Measurements from ENCODE around the gene PTK6.

PTK6 gene

DNA sequence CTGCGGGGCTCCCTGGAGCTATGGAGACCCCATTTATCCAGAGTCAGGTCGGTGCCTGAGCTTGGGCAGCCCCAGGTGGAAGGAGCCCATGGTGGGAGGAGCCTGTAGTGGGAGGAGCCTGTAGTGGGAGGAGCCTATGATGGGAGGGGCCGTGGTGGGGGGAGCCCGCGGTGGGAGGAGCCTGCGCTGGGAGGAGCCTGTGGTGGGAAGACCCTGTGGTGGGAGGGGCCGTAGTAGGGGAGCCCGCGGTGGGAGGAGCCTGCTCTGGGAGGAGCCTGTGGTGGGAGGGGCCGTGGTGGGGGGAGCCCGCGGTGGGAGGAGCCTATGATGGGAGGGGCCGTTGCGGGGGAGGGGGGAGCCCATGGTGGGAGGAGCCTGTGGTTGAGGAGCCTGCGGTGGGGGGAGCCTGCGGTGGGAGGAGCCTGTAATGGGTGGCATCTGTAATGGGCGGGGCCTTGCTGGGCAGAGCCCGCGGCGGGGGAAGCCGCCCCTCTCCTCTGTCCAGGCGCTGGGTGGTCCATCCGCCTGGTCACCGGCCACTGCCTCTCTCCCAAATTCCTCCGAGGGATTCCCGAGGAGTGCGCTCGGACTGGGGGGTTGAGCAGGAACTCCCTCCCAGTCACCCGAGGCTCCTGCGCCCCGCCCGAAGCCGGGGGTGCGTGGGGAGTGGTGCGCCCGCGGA, 16.2 kb upstream of the PTK6 start (continued):
- TF ChIP-seq, protein P1, sequence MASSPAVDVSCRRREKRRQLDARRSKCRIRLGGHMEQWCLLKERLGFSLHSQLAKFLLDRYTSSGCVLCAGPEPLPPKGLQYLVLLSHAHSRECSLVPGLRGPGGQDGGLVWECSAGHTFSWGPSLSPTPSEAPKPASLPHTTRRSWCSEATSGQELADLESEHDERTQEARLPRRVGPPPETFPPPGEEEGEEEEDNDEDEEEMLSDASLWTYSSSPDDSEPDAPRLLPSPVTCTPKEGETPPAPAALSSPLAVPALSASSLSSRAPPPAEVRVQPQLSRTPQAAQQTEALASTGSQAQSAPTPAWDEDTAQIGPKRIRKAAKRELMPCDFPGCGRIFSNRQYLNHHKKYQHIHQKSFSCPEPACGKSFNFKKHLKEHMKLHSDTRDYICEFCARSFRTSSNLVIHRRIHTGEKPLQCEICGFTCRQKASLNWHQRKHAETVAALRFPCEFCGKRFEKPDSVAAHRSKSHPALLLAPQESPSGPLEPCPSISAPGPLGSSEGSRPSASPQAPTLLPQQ (tag by site-specific recombination; IDR thresholded peaks at IDR 0.05), result no peak
- TF ChIP-seq ZNF302 (tag by site-specific recombination; IDR thresholded peaks at IDR 0.05; ENCODE audit: low read depth) (no peak), ZNF629 (tag by site-specific recombination; IDR thresholded peaks at IDR 0.05) (no peak), ZNF274 (IDR thresholded peaks at IDR 0.05; ENCODE audit: low read length) (no peak), ZNF274 (tag by site-specific recombination; IDR thresholded peaks at IDR 0.05; ENCODE audit: borderline replicate concordance) (no peak), ZNF660 (tag by site-specific recombination; IDR thresholded peaks at IDR 0.05) (no peak), YY1 (tag by site-specific recombination; IDR thresholded peaks at IDR 0.05) (no peak), KLF9 (tag by site-specific recombination; IDR thresholded peaks at IDR 0.05; ENCODE audit: low read depth) (peak; percentile 44; the same call in 1 of the 2 replicates), ZNF830 (tag by site-specific recombination; IDR thresholded peaks at IDR 0.05; ENCODE audit: low read depth) (no peak), ZNF211 (tag by site-specific recombination; IDR thresholded peaks at IDR 0.05; ENCODE audit: low read depth) (no peak), SP2 (tag by site-specific recombination; IDR thresholded peaks at IDR 0.05) (peak; percentile 65), ZNF239 (tag by site-specific recombination; IDR thresholded peaks at IDR 0.05) (no peak), HOXD13 (CRISPR knock-in tag; IDR thresholded peaks at IDR 0.05; ENCODE audit: borderline replicate concordance) (no peak), ZNF140 (tag by site-specific recombination; IDR thresholded peaks at IDR 0.05) (no peak), KLF1 (tag by site-specific recombination; IDR thresholded peaks at IDR 0.05) (peak; percentile 36), ZEB2 (tag by site-specific recombination; IDR thresholded peaks at IDR 0.05) (0 out of 2 replicates have a peak, but pooled peaks have one; percentile 3), GLI4 (tag by site-specific recombination; IDR thresholded peaks at IDR 0.05) (no peak), ZNF169 (tag by site-specific recombination; IDR thresholded peaks at IDR 0.05) (no peak), ZNF341 (tag by site-specific recombination; IDR thresholded peaks at IDR 0.05; ENCODE audit: low read depth) (peak; percentile 43; the same call in 1 of the 2 replicates), ZNF561 (tag by site-specific recombination; IDR thresholded peaks at IDR 0.05; ENCODE audit: borderline replicate concordance) (no peak), YY2 (tag by site-specific recombination; IDR thresholded peaks at IDR 0.05) (no peak), ZNF585B (tag by site-specific recombination; IDR thresholded peaks at IDR 0.05) (no peak), ZNF24 (tag by site-specific recombination; IDR thresholded peaks at IDR 0.05) (no peak), ZBTB8A (tag by site-specific recombination; IDR thresholded peaks at IDR 0.05) (no peak), ZNF677 (tag by site-specific recombination; IDR thresholded peaks at IDR 0.05) (no peak)
- TF ChIP-seq, protein P2, sequence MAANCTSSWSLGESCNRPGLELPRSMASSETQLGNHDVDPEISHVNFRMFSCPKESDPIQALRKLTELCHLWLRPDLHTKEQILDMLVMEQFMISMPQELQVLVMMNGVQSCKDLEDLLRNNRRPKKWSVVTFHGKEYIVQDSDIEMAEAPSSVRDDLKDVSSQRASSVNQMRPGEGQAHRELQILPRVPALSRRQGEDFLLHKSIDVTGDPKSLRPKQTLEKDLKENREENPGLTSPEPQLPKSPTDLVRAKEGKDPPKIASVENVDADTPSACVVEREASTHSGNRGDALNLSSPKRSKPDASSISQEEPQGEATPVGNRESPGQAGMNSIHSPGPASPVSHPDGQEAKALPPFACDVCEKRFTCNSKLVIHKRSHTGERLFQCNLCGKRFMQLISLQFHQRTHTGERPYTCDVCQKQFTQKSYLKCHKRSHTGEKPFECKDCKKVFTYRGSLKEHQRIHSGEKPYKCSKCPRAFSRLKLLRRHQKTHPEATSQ (tag by site-specific recombination; IDR thresholded peaks at IDR 0.05), result no peak
- TF ChIP-seq, protein P3, sequence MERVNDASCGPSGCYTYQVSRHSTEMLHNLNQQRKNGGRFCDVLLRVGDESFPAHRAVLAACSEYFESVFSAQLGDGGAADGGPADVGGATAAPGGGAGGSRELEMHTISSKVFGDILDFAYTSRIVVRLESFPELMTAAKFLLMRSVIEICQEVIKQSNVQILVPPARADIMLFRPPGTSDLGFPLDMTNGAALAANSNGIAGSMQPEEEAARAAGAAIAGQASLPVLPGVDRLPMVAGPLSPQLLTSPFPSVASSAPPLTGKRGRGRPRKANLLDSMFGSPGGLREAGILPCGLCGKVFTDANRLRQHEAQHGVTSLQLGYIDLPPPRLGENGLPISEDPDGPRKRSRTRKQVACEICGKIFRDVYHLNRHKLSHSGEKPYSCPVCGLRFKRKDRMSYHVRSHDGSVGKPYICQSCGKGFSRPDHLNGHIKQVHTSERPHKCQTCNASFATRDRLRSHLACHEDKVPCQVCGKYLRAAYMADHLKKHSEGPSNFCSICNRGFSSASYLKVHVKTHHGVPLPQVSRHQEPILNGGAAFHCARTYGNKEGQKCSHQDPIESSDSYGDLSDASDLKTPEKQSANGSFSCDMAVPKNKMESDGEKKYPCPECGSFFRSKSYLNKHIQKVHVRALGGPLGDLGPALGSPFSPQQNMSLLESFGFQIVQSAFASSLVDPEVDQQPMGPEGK (tag by site-specific recombination; IDR thresholded peaks at IDR 0.05), result peak; percentile 37
- TF ChIP-seq, protein P4, sequence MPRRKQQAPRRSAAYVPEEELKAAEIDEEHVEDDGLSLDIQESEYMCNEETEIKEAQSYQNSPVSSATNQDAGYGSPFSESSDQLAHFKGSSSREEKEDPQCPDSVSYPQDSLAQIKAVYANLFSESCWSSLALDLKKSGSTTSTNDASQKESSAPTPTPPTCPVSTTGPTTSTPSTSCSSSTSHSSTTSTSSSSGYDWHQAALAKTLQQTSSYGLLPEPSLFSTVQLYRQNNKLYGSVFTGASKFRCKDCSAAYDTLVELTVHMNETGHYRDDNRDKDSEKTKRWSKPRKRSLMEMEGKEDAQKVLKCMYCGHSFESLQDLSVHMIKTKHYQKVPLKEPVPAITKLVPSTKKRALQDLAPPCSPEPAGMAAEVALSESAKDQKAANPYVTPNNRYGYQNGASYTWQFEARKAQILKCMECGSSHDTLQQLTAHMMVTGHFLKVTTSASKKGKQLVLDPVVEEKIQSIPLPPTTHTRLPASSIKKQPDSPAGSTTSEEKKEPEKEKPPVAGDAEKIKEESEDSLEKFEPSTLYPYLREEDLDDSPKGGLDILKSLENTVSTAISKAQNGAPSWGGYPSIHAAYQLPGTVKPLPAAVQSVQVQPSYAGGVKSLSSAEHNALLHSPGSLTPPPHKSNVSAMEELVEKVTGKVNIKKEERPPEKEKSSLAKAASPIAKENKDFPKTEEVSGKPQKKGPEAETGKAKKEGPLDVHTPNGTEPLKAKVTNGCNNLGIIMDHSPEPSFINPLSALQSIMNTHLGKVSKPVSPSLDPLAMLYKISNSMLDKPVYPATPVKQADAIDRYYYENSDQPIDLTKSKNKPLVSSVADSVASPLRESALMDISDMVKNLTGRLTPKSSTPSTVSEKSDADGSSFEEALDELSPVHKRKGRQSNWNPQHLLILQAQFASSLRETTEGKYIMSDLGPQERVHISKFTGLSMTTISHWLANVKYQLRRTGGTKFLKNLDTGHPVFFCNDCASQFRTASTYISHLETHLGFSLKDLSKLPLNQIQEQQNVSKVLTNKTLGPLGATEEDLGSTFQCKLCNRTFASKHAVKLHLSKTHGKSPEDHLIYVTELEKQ (tag by site-specific recombination; IDR thresholded peaks at IDR 0.05; ENCODE audit: borderline replicate concordance), result no peak
- TF ChIP-seq, protein P5, sequence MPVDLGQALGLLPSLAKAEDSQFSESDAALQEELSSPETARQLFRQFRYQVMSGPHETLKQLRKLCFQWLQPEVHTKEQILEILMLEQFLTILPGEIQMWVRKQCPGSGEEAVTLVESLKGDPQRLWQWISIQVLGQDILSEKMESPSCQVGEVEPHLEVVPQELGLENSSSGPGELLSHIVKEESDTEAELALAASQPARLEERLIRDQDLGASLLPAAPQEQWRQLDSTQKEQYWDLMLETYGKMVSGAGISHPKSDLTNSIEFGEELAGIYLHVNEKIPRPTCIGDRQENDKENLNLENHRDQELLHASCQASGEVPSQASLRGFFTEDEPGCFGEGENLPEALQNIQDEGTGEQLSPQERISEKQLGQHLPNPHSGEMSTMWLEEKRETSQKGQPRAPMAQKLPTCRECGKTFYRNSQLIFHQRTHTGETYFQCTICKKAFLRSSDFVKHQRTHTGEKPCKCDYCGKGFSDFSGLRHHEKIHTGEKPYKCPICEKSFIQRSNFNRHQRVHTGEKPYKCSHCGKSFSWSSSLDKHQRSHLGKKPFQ (tag by site-specific recombination; IDR thresholded peaks at IDR 0.05), result 0 out of 2 replicates have a peak, but pooled peaks have one; percentile 39
- TF ChIP-seq, protein P6, sequence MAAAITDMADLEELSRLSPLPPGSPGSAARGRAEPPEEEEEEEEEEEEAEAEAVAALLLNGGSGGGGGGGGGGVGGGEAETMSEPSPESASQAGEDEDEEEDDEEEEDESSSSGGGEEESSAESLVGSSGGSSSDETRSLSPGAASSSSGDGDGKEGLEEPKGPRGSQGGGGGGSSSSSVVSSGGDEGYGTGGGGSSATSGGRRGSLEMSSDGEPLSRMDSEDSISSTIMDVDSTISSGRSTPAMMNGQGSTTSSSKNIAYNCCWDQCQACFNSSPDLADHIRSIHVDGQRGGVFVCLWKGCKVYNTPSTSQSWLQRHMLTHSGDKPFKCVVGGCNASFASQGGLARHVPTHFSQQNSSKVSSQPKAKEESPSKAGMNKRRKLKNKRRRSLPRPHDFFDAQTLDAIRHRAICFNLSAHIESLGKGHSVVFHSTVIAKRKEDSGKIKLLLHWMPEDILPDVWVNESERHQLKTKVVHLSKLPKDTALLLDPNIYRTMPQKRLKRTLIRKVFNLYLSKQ (tag by site-specific recombination; IDR thresholded peaks at IDR 0.05; ENCODE audit: borderline replicate concordance), result no peak

Data from HEK293 (cell line).